Measurements from ENCODE around the gene LUC7L.
"Not testable (repeated sequence)": the region's sequence is repeated elsewhere in the genome, so short reads cannot be mapped to it uniquely, and the experiment has no call there.

Gene LUC7L

GRCh38 chr16:228852-229730, at the start of gene LUC7L:
Gene LUC7L (minus strand): TSS chr16:229449. CDS start chr16:229339, 110 bp downstream.
- peak; percentile 77 for DNase-seq

GRCh38 chr16:278863-279366, 49.7 kb upstream of the LUC7L start:
- DNase-seq: peak; percentile 49

- no peak for DNase-seq
Observed at GRCh38 chr16:276426-277077, 47.3 kb upstream of the LUC7L start.

- no peak for DNase-seq
Observed at GRCh38 chr16:275786-276232, 46.6 kb upstream of the LUC7L start, which contains the start of gene RGS11. Gene RGS11 (minus strand): TSS chr16:275944. CDS start chr16:275911, 33 bp downstream.

GRCh38 chr16:275041-275641, 45.9 kb upstream of the LUC7L start:
- no peak for DNase-seq

GRCh38 chr16:273547-274421, 44.5 kb upstream of the LUC7L start:
- DNase-seq: no peak

- DNase-seq: no peak
Observed at GRCh38 chr16:272633-273546, 43.6 kb upstream of the LUC7L start.

- no peak for DNase-seq
Observed at GRCh38 chr16:270381-271255, 41.4 kb upstream of the LUC7L start.

GRCh38 chr16:269061-269796, 40.0 kb upstream of the LUC7L start:
- DNase-seq: no peak

GRCh38 chr16:268141-269053, 39.1 kb upstream of the LUC7L start:
- DNase-seq: no peak

GRCh38 chr16:267562-267961, 38.3 kb upstream of the LUC7L start:
- DNase-seq: not testable (repeated sequence)

- DNase-seq: no peak
Observed at GRCh38 chr16:266258-267164, 37.3 kb upstream of the LUC7L start.

- DNase-seq: no peak
Observed at GRCh38 chr16:265711-266110, 36.5 kb upstream of the LUC7L start.

- no peak for DNase-seq
Observed at GRCh38 chr16:265002-265529, 35.8 kb upstream of the LUC7L start.

- DNase-seq: no peak
Observed at GRCh38 chr16:264440-264951, 35.2 kb upstream of the LUC7L start.

- no peak for DNase-seq
Observed at GRCh38 chr16:263944-264343, 34.7 kb upstream of the LUC7L start.

All from NCI-H510A (cell line).